Body of pancreas (tissue), 4 donors: ENCODE measurements around the gene RBMS3. TPM values are rescaled to one million over a fixed set of nuclear protein-coding genes. Genes with fewer than 3 reads are reported as not detected.

Source experiments
- ATAC-seq: fragments of 150-250 bp; one replicate; pipeline ENCODE4 v1.9.1; 2016
- DNase-seq, 4 donors: peaks; one replicate each; pipeline ENCODE4 v3.0.0-alpha.2; 2019
- H3K27ac ChIP-seq, 4 donors: fragments of 200-600 bp; sonication (generic); 1 replicate in 3 of 4; 2 replicates in 1 of 4; pipeline versions ENCODE4 v1.5.1 to v1.6.1; 2016 to 2019; ENCODE audit warnings: mild to moderate bottlenecking in 1 of 4, mixed read lengths in 1 of 4, moderate library complexity in 1 of 4
- H3K27me3 ChIP-seq, 2 donors: fragments of 200-600 bp; sonication (generic); one replicate each; pipeline ENCODE4 v1.6.0; 2016; ENCODE audit warnings: mild to moderate bottlenecking in 1 of 2
- H3K36me3 ChIP-seq, 2 donors: fragments of 200-600 bp; sonication (generic); replicated peaks in 1 of 2; 2 replicates each; pipeline ENCODE4 v1.5.1; 2016; ENCODE audit warnings: low read depth in 2 of 2; ENCODE audit not compliant: insufficient read depth in 1 of 2
- H3K4me1 ChIP-seq: fragments of 200-600 bp; sonication (generic); one replicate; pipeline ENCODE4 v1.6.0; 2016
- H3K4me3 ChIP-seq, 2 donors: fragments of 200-600 bp; sonication (generic); 1 replicate in 1 of 2; 2 replicates in 1 of 2; pipeline ENCODE4 v1.5.1; 2016 to 2019
- H3K9me3 ChIP-seq, 3 donors: fragments of 200-600 bp; sonication (generic); 1 replicate in 2 of 3; 2 replicates in 1 of 3; pipeline ENCODE4 v1.5.1; 2016
- POLR2A ChIP-seq, 3 donors: fragments of 450-650 bp; IDR thresholded peaks; one replicate each; pipeline ENCODE4 v1.6.1; 2016; ENCODE audit warnings: antibody characterized with exemption in 3 of 3, mild to moderate bottlenecking in 2 of 3
- WGBS, 2 donors: methylation state at CpG; one replicate each; pipeline ENCODE4 v1.1.5; 2017; 5-methylcytosine and 5-hydroxymethylcytosine counted together
- intact Hi-C: fragments of 100-400 bp; cut with DNase I; formaldehyde crosslinking; loops from one replicate; pipeline ENCODE4 v1.15.1; 2023
- total RNA-seq, 2 donors: library from RNA; depleted of rRNA; stranded (reverse); fragments of >200 nt; gene quantifications; one replicate each; pipeline ENCODE4 v1.1.0, GENCODE V29; 2016
- TF ChIP-seq, protein P1 (sequence below), 7 experiments: fragments of 450-650 bp in 4 of 7; fragments of 200-600 bp in 3 of 7; sonication (generic) in 3 of 7; IDR thresholded peaks; one replicate each; pipeline ENCODE4 v1.5.1; 2016 to 2019; ENCODE audit warnings: antibody characterized with exemption in 7 of 7

Gene RBMS3
- total RNA-seq, 2 donors from 2014 or later: 17.4 to 29.7 TPM

DNA sequence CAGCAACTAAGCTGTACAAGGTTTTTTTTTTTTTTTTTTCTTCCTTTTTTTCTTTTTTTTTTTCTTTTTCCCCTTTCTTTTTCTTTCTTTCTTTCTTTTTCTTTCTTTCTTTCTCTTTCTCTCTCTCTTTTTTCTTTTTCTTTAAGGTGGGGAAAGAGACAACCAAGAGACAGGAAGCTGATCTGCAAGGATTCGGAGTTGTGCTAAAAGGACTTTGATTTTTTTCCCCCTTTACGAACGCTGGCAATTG lies 148 bp downstream of the RBMS3 start:
- Histone ChIP-seq H3K9me3 (no peaks in the 10 kb centered on the region), H3K36me3 (no peaks in the 10 kb centered on the region), H3K27me3 (no peaks in the 10 kb centered on the region), H3K4me1 (peaks cover 8% of the 10 kb centered on the region), H3K27ac (peak overlapping the region in 3 of 4 donors; percentile 38 to 63 (median 57)), H3K4me3 (peak overlapping the region in 1 of 2 donors; percentile 5)
- ATAC-seq: no peak
- DNase-seq: no peak
- 3% methylated on average over 3 of the region's 3 CpGs for WGBS, 2 donors
- TF ChIP-seq, protein P1, sequence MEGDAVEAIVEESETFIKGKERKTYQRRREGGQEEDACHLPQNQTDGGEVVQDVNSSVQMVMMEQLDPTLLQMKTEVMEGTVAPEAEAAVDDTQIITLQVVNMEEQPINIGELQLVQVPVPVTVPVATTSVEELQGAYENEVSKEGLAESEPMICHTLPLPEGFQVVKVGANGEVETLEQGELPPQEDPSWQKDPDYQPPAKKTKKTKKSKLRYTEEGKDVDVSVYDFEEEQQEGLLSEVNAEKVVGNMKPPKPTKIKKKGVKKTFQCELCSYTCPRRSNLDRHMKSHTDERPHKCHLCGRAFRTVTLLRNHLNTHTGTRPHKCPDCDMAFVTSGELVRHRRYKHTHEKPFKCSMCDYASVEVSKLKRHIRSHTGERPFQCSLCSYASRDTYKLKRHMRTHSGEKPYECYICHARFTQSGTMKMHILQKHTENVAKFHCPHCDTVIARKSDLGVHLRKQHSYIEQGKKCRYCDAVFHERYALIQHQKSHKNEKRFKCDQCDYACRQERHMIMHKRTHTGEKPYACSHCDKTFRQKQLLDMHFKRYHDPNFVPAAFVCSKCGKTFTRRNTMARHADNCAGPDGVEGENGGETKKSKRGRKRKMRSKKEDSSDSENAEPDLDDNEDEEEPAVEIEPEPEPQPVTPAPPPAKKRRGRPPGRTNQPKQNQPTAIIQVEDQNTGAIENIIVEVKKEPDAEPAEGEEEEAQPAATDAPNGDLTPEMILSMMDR (IDR thresholded peaks at IDR 0.05): no peak
- TF ChIP-seq POLR2A (IDR thresholded peaks at IDR 0.05): no peak
- intact Hi-C loops: no loop called here

DNA sequence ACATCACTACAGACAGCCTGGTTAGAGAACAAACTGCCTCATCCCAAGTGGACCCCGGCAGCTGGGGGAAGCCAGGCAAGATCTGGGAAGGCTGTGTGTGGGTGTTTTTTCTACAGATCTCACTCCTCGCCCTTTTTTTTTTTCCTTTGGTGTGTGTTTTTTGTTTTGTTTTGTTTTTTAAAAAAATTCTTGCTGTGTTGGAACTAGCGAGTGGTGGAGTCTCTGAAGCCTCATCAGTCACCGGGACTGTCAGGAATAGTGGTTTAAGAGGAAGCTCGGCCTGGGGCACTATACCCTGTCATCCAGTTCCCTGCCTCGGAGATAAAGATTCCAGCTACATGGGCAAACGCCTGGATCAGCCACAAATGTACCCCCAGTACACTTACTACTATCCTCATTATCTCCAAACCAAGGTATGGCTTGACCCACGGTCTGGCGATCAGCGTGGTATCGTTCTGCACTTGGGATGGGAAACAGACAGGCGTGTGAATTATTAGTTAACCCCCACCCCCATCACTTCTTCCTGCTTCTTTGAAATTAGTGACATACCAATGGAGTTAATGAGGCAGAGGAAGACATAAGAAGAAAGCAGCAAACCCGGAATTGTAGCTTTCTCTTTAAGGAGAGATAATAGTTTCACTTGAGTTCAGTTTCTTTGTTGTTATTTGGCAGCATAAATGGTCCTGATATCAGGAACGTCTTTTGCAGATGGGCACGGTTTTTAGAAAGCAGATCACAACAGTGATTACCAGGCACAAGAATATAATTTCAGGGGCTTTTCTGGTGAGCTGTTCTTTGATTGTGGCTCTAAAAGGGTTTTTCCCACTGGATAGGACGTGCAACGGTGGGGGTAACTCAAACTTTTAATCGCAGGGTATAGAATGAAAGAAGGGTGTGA lies 722 bp downstream of the RBMS3 start:
- TF ChIP-seq, protein P1 (IDR thresholded peaks at IDR 0.05): no peak
- no peak for TF ChIP-seq POLR2A (IDR thresholded peaks at IDR 0.05)
- H3K27ac ChIP-seq: peak overlapping the region; percentile 27 to 63 (median 48)
- DNase-seq (no peak), ATAC-seq (peak; percentile 36)
- peaks cover 8% of the 10 kb centered on the region for H3K4me1 ChIP-seq
- peak overlapping the region in 1 of 2 donors; percentile 5 for H3K4me3 ChIP-seq
- no peaks in the 10 kb centered on the region for H3K9me3 ChIP-seq
- no peaks in the 10 kb centered on the region for H3K36me3 ChIP-seq
- intact Hi-C loops: no loop called here
- 8 to 13% methylated on average over 18 of the region's 18 CpGs for WGBS, 2 donors
- no peaks in the 10 kb centered on the region for H3K27me3 ChIP-seq

DNA sequence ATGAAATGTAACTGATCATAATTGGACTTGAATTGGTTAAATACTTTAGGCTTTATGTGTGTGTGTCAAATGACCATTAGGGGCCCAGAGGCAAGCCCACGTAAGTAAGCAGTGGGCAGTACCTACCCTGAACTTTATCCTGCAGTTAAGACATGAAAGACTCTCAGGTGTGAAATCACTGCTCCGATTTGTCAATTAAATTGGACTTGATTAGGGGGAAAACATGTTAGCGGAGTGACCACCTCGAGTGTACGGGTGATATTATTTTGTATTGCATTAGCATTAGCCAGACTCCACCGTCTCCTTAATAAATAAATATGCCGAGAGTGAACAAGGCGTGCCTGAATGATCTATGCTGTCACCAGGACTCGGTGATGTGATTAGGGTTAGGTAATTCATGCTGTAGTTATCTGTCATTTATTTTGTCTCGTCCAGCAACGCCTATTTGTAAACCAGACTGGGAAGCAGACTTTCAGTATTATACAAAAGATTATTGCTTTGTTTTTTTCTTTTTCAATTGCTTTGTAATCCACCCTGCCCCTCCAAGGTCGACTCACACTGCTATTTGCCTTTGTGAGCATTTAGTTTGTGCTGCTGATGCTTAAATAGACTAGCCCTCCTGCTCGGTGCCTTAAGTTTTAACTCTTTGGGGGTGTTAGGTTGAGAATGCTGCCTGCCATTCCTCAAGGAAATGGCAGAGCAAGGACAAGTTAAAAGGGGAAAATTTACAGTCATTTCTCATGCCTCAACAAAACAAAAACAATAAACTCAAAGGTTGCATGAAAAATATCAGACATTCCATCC lies 1.8 kb downstream of the RBMS3 start:
- WGBS, 2 donors: 19 to 20% methylated on average over 13 of the region's 13 CpGs
- DNase-seq: no peak
- Histone ChIP-seq H3K27ac (peak overlapping the region in 3 of 4 donors; percentile 24 to 63 (median 57)), H3K4me3 (peak overlapping the region in 1 of 2 donors; percentile 5), H3K9me3 (no peaks in the 10 kb centered on the region), H3K27me3 (no peaks in the 10 kb centered on the region), H3K4me1 (peaks cover 8% of the 10 kb centered on the region), H3K36me3 (no peaks in the 10 kb centered on the region)
- ATAC-seq: no peak
- intact Hi-C loops: no loop called here
- TF ChIP-seq, protein P1 (IDR thresholded peaks at IDR 0.05): no peak
- TF ChIP-seq POLR2A (IDR thresholded peaks at IDR 0.05): no peak

DNA sequence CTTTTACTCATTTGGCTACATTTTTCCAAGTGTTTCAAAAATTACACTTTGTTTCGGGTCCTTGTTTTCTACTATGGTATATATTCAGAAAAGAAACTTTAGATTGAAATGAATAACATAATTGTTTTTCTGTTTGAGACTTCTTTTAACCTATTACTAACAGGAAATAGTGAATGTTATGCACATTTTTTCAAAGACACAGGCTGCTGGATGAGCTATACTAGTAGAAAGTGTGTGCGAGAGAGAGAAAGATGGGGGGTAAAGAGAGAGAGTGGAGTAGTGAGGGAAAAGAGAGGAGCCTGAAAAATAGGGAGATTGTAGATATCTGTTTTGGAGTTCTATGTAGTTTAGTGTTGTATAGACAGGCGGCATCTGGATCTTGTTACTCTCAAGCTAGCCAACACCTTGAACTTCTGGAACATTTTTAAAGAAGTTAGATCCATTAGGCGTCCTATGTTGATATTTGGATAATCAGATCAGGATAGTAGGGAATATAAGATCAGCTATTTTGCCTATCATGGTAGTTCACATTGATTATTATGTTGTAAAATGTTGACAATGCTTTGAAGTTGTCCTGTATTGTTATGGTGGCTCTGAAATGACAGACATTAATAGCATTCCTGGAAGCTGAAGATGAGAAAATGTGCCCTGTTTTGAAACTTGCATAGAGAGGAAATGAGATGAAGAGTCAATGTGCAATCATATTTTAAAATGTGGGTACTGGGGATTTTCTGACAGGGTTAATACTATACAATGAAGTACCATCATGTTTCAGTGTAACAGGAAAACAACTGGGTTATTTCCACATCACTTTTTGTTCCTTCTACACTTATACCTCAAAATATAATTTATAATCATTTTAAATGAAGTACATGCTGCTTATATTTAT lies 2.6 kb downstream of the RBMS3 start:
- ATAC-seq (no peak), DNase-seq (no peak)
- 42 to 43% methylated on average over 4 of the region's 4 CpGs for WGBS, 2 donors
- no peaks in the 10 kb centered on the region for H3K27me3 ChIP-seq
- H3K4me1 ChIP-seq: peaks cover 8% of the 10 kb centered on the region
- no peaks in the 10 kb centered on the region for H3K36me3 ChIP-seq
- intact Hi-C loops: no loop called here
- H3K27ac ChIP-seq: peak overlapping the region in 3 of 4 donors; percentile 16 to 63 (median 57)
- H3K4me3 ChIP-seq: no peak overlapping the region
- TF ChIP-seq, protein P1 (IDR thresholded peaks at IDR 0.05): no peak
- no peak for TF ChIP-seq POLR2A (IDR thresholded peaks at IDR 0.05)
- no peaks in the 10 kb centered on the region for H3K9me3 ChIP-seq
